GM19240 (cell line): ENCODE results near the gene OR2A42.
"Not testable (repeated sequence)": the region's sequence is repeated elsewhere in the genome, so short reads cannot be mapped to it uniquely, and the experiment has no call there.

Source experiments
- DNase-seq: peaks from one replicate; pipeline ENCODE4 v3.0.0; 2011; ENCODE audit warnings: low spot score; ENCODE audit not compliant: insufficient read length

The OR2A42 gene, protein sequence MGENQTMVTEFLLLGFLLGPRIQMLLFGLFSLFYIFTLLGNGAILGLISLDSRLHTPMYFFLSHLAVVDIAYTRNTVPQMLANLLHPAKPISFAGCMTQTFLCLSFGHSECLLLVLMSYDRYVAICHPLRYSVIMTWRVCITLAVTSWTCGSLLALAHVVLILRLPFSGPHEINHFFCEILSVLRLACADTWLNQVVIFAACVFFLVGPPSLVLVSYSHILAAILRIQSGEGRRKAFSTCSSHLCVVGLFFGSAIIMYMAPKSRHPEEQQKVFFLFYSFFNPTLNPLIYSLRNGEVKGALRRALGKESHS

GRCh38 chr7:144239365-144239764 is at the start of gene OR2A42:
TSS of gene OR2A42 (minus strand) at chr7:144239605. CDS start at chr7:144232843, 6,762 bp downstream.
- DNase-seq: not testable (repeated sequence)

DNA sequence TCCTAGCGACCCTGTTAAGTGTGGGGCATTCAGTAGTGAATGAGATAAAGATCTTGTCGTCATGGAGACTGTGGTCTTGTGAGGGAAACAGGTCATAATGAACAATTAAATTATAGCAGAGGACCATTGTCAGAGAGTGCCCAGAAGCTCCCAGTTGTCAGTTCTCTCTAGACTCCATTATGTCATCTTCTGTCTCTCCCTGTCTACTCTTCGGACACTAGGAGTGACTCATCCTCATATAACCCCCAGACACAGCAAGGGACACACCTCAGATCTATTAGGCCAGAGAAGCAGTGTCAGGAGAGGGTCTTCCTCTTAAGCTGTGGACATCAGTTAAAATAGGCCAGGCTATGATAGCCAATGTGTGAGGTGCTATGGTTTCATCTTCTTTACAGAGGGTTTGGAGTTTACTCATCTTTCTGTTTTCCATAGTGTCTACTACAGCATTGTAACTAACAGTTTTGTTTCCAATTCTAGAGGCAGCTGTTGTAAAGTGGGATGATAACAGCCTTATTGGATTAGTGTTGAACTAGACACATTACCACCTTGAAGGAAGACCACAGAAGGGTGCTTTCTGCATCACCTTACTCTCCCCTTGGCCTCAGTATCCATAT is 47.9 kb upstream of the OR2A42 start:
- not testable (repeated sequence) for DNase-seq

DNA sequence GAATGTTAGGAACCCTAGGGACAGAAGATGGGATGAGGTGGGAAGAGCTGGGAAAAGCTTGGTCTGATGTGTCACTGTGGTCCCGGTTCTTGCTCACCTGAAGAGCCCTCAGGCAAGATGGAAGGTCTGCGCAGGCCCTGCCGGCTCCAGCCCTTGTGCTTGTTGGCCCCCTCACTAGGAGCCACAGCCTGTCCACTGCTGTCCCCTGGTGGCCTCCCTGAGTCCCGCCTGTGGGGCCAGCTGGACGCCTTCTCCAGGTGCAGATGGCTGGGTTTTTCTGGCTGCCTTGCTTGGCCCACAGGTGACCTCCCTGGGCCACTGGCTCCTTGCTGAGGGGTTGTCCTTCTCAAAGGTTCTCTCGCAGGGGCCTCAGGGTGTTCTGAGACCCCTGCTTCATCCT is 44.3 kb upstream of the OR2A42 start:
- not testable (repeated sequence) for DNase-seq

GRCh38 chr7:144282490-144282889 is 43.1 kb upstream of the OR2A42 start:
- not testable (repeated sequence) for DNase-seq

DNA sequence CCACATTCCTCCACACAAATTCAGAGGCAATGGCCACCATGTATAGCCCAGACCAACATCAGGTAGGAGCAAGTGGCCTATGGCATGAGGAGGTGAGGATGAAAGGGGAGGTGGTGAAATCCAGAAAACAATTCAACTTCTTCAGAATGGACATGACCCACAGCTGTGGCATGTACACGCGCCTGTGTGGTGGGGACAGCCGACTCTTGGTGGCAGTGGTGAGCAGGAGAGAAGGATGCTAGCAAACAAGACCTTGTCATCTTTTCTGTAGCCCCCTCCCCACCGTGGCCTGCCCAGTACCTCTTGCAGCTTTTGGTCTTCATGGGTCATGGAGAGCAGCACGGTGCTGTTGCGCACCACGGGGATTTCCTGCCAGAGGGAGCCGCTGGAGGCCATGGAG is 42.6 kb upstream of the OR2A42 start:
- DNase-seq: not testable (repeated sequence)

- not testable (repeated sequence) for DNase-seq
These were observed 40.6 kb upstream of the OR2A42 start for GRCh38 chr7:144280010-144280409.

DNA sequence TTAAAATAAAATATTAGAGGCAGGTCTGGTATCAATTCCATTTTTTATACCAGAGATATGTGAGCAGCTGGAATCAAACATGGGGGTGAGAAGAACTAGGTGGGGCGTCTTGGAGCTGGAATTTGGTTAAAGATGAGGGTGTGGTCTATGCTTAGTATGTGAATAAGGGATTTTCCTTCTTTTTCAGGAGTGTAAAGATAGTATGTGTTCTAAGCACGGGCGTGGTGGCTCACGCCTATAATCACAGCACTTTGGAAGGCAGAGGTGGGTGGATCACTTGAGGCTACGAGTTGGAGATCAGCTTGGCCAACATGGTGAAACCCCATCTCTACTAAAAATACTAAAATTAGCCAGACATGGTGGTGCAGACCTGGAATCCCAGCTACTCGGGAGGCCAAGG is 35.9 kb upstream of the OR2A42 start:
- DNase-seq: not testable (repeated sequence)

DNA sequence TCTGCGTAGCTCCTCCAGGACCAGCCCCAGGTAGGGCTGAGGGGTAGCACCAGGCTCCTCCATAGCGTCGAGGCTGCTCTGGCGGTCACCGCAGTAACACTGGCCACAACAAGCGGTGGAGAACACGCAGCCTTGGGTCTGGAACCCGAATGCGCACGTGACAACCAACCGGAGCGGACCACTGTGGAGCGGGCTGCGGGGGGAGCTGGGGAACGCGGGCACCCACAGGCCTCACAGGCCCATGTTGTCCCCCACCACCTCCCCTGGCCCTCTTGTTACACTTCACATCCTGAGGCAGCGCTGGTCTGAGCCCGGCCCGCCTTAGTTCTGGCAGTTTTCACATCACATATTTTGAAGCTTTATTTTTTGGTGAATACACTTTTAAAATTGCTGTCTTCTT is 29.8 kb upstream of the OR2A42 start, which contains the start of gene CTAGE8:
TSS of gene CTAGE8 (minus strand) at position 101 of the 400 bp plus-strand sequence. CDS start at position 63, 38 bp downstream.
- DNase-seq: not testable (repeated sequence)

GRCh38 chr7:144264692-144265091 is 25.3 kb upstream of the OR2A42 start, which contains the start of gene OR2A7:
TSS of gene OR2A7 (minus strand) at chr7:144264792. CDS start at chr7:144259628, 5,164 bp downstream.
- DNase-seq: not testable (repeated sequence)

- not testable (repeated sequence) for DNase-seq
These were observed 22.7 kb upstream of the OR2A42 start for GRCh38 chr7:144262128-144262527.

DNA sequence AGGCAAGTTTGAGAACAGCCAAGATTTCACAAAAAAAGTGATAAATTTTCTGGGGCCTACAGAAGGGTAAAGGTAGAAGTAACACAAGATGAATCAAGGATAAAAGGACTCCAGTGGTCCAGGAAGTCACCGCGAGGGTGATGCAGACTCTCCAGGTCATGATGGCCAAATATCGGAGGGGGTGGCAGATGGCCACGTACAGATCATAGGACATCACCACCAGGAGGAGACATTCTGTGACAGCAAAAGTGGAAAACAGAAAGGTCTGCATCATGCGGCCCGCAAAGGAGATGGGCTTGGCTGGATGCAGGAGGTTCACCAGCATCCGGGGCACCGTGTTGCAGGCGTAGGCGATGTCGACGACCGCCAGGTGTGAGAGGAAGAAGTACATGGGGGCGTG is 19.7 kb upstream of the OR2A42 start:
- DNase-seq: not testable (repeated sequence)

DNA sequence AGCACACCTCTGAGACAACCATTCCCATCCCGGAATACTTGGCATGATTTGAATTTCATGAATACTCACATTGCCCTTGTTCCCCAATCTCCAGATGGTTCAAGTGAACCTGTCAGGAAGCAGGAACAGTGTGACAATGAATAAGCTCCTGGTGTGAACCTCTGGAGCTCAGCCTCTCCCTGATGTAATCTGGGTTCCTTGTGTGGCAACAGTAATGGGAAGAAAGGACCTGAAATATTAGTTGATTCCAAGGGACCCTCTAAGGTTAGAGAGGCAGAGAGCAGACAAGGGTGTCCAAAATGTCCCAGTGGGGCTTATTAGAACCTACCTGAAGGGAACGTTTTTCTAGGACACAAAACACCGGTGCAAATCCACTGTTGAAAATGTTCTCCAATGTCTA is 16.7 kb upstream of the OR2A42 start:
- DNase-seq: no peak

DNA sequence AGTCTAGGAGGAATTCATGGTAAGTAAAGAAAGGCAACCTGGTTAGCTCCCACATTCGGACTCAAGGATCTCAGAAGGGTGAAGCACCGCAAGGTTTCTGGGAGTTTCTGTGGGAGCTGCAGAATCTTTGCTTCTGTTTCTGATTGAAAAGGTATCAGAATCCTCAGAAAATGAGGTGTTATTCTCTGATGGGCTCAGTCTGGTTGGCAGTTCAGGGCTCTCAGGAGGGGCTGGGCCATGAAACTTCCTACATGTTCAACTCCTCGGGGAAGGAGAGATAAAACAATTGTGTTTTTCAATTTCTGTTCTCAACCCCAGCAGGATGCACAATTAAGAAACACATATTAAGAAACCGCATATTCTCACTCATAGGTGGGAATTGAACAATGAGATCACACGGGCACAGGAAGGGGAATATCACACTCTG is 16.1 kb upstream of the OR2A42 start:
- no peak for DNase-seq

GRCh38 chr7:144252307-144252706 is 12.9 kb upstream of the OR2A42 start:
- DNase-seq: not testable (repeated sequence)

GRCh38 chr7:144247674-144248330 is 8.4 kb upstream of the OR2A42 start:
- not testable (repeated sequence) for DNase-seq

- DNase-seq: not testable (repeated sequence)
These were observed 7.6 kb upstream of the OR2A42 start for GRCh38 chr7:144246967-144247366.

GRCh38 chr7:144245372-144245771 is 6.0 kb upstream of the OR2A42 start:
- not testable (repeated sequence) for DNase-seq

GRCh38 chr7:144238530-144239082 is 799 bp downstream of the OR2A42 start:
- not testable (repeated sequence) for DNase-seq

- DNase-seq: not testable (repeated sequence)
These were observed 6.4 kb downstream of the OR2A42 start for GRCh38 chr7:144233039-144233438.

- DNase-seq: not testable (repeated sequence)
These were observed 8.4 kb downstream of the OR2A42 start for GRCh38 chr7:144231027-144231426.

- not testable (repeated sequence) for DNase-seq
These were observed 10.6 kb downstream of the OR2A42 start for GRCh38 chr7:144228810-144229209.

- not testable (repeated sequence) for DNase-seq
These were observed 12.5 kb downstream of the OR2A42 start for GRCh38 chr7:144226866-144227265.
